ENCODE data around the gene KCNIP2. TPM values are rescaled to one million over a fixed set of nuclear protein-coding genes. Genes with fewer than 3 reads are reported as not detected.

KCNIP2 gene
- total and polyA plus RNA-seq, 2 of the 13 experiments (the other 11 are each of a cell fraction or from before 2014, with no cell fraction given), result 0.42 to 0.70 TPM

- TF ChIP-seq HNF4A (CRISPR knock-in tag; IDR thresholded peaks at IDR 0.05), result peak; percentile 16; the same call in 1 of the 2 replicates
- TF ChIP-seq BRCA1 (CRISPR knock-in tag; IDR thresholded peaks at IDR 0.05), result peak; percentile 68; the same call in 1 of the 2 replicates
- peak; percentile 50 for TF ChIP-seq SALL1 (CRISPR knock-in tag; IDR thresholded peaks at IDR 0.05)
- no peak for TF ChIP-seq KLF15 (CRISPR knock-in tag; IDR thresholded peaks at IDR 0.05; ENCODE audit: borderline replicate concordance)
- TF ChIP-seq ZNF512B (CRISPR knock-in tag; IDR thresholded peaks at IDR 0.05; ENCODE audit: borderline replicate concordance), result no peak
- TF ChIP-seq ZNF670 (CRISPR knock-in tag; IDR thresholded peaks at IDR 0.05; ENCODE audit: borderline replicate concordance), result peak; percentile 84; the same call in 1 of the 2 replicates
- TF ChIP-seq ZSCAN9 (CRISPR knock-in tag; IDR thresholded peaks at IDR 0.05; ENCODE audit: borderline replicate concordance), result no peak
- no peak for TF ChIP-seq MYPOP (CRISPR knock-in tag; IDR thresholded peaks at IDR 0.05)
- TF ChIP-seq SKIL (CRISPR knock-in tag; IDR thresholded peaks at IDR 0.05; ENCODE audit: borderline replicate concordance), result no peak
- TF ChIP-seq ZNF713 (CRISPR knock-in tag; IDR thresholded peaks at IDR 0.05), result 0 out of 2 replicates have a peak, but pooled peaks have one; percentile 47
- TF ChIP-seq HNRNPK (IDR thresholded peaks at IDR 0.05; ENCODE audit: low read depth, low read length, poor library complexity, severe bottlenecking), result peak; percentile 81
- 0 out of 2 replicates have a peak, but pooled peaks have one; percentile 18 for TF ChIP-seq ZNF546 (CRISPR knock-in tag; conservative IDR thresholded peaks at IDR 0.05)
- TF ChIP-seq ATRX (CRISPR knock-in tag; IDR thresholded peaks at IDR 0.05; ENCODE audit: borderline replicate concordance), result no peak
- 0 out of 2 replicates have a peak, but pooled peaks have one; percentile 11 for TF ChIP-seq ZNF263 (CRISPR knock-in tag; IDR thresholded peaks at IDR 0.05)
- no peak for TF ChIP-seq ETV6 (CRISPR knock-in tag; conservative IDR thresholded peaks at IDR 0.05)
- TF ChIP-seq ZNF609 (CRISPR knock-in tag; IDR thresholded peaks at IDR 0.05; ENCODE audit: borderline replicate concordance), result no peak
- TF ChIP-seq ZNF160 (CRISPR knock-in tag; IDR thresholded peaks at IDR 0.05), result peak; percentile 25; the same call in 1 of the 2 replicates
Measured at GRCh38 chr10:101818119-101818871, 25.3 kb downstream of the KCNIP2 start, which contains the start of gene OGA (continued).
